GM21786 (cell line): ENCODE data around the gene CAPZB.

Experiments used
- ATAC-seq: cut with Tn5 transposase; IDR thresholded peaks from one replicate; pipeline ENCODE4 v1.9.1; 2021; ENCODE audit not compliant: unreplicated experiment

The CAPZB gene

DNA sequence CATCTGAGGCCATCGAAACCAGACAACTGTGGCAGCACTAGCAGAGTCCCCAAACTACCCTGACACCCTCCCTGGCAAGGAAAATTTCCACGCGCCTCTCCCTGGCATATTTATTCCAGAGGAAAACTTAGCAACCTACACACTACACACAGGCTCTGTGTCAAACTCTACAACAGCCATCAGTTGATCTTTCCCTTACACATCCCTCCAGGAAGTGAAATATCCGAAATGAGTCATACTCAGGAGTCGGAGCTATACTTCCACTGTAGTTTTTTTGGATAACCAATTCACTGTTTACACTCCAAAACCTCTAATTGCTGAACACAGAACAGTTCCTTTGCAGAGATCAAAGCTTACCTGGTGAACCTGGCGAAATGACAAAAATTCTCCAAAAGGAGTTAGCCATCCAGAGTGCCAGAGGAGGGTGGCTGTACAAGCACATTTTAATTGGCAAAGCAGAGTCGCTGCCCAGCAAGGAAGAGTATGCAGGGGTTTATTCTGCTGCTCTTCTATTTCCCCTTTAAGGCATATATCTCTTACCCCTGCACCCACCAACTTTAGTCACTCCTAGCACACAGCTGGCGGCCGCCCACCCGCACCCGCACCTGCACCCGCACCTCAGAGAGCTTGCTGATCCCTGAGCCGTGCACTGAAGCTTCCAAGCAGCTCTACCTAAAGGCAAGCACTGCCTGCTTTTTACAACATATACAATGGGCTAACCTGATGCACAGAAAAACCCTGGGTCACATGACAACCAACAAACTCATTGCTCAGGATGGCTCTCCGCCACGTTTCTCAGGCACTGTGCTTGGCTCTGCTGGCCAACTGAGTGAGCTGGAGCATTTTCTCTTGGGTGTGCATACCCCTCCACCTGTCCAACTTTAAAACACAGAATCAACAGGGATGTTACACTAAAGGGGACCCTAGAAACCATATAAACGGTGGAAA lies 54.9 kb downstream of the CAPZB start:
- no peak for ATAC-seq

DNA sequence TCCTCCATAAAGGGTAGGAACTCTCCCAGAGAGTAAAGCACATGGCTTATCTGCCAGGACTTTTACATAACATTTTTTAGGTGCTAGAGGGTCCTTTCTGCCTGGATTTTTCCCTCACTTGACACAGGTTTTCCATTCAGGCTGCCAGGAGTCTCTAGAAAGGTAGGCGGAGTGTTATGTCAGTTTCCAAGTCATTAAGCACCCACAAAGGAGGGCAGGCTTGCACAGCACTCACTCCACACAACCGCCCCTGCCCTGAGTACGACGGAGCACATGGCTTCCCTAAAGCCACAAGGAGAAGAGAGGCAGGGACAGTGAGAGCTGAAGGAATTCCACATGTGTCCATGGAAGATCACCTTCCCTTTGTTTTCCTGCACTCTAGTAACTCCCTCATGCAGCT lies 55.7 kb downstream of the CAPZB start:
- ATAC-seq, result no peak

DNA sequence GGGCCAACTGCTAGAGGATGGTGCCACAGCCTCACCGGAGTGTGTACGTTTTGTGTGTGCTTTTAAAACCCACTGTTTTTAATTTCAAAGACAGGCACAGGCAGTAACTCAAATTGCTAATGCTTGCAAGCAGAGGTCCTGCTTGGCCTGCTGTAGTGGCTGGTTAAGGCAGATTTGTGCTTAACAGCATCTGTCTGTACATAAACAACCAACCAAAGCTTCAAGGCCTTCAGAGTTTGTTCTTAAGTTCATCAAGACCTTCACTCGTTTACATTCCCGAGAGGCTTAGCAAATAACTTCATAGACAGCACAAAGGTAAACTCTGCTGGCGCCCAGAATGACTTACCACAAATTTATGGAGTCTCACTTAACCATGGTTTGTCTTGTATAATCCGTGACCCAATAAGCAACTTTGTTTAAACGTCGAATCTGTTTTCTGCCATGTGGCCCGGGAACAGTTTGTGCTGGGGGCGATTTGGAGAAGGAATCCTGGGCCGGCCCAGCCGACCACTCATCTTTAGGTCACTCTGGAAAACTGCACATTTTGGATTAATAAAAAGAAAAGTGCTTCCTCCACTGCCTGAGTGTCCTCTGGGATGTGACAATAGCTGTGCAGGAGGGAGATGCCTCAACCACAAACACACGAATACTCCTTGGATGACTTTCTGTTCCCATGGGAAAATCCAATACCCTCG lies 58.1 kb downstream of the CAPZB start:
- ATAC-seq, result no peak

DNA sequence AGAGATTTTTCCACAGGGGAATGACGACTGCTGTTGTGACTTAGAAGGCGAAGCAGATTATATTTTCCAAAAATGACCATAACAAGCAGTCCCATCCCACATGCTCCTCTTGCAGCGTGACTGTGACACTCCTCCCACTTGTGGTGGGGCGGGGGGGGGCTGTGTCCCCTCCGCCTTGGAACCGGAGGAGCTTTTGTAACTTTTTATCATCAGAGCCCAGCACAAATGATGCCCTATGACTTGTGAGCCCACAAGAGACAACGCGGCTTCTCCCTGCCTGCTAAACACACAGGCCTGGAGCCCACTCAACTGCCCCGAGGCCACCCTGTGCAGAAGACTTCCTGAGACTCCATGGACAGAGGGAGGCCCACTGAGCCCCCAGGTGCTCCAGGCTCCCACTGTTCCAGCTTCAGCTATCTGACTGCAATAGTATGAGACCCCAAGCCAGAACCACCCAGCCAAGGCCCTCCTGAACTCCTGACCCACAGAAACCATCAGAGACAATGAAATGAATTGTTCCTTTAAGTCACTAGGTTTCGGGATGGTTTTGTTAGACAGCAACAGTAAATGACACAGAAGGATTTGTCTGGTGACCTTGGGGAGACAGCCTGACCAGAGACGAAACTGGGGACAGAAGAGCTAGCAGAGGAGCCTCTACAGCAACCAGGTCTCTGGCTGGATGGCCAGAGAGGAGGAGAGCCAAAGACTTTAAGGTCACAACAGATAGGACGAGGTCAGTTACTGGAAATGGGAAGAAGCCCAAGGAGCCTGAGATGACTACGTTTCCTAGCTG lies 58.8 kb downstream of the CAPZB start:
- no peak for ATAC-seq

DNA sequence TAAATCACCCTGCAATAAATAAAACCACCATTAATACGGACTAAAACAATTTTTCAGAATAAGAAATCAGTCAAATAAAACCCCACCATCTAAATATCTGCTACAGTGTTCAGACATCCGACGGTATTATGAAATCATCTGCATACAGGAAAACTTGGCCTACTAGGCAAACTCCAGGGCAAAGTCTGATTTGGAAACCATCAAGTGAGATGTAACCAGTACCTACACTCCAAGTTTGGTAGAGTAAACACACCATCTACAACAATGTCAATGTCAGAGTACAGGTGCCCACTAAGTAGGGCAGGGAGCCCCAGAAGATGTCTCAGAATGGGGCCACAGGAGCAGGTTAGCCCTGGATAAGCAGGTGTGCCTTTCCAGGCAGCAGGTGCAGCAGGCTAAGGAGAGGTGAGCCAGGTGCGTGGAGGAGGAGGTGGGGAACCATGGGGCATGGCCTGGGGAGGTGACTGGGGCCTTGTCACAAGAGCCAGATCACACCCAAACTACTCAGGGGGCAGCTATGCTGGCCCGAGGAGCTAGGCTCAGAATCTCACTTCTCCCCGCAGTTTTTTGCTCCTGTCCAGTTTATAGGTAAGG lies 59.6 kb downstream of the CAPZB start:
- no peak for ATAC-seq

DNA sequence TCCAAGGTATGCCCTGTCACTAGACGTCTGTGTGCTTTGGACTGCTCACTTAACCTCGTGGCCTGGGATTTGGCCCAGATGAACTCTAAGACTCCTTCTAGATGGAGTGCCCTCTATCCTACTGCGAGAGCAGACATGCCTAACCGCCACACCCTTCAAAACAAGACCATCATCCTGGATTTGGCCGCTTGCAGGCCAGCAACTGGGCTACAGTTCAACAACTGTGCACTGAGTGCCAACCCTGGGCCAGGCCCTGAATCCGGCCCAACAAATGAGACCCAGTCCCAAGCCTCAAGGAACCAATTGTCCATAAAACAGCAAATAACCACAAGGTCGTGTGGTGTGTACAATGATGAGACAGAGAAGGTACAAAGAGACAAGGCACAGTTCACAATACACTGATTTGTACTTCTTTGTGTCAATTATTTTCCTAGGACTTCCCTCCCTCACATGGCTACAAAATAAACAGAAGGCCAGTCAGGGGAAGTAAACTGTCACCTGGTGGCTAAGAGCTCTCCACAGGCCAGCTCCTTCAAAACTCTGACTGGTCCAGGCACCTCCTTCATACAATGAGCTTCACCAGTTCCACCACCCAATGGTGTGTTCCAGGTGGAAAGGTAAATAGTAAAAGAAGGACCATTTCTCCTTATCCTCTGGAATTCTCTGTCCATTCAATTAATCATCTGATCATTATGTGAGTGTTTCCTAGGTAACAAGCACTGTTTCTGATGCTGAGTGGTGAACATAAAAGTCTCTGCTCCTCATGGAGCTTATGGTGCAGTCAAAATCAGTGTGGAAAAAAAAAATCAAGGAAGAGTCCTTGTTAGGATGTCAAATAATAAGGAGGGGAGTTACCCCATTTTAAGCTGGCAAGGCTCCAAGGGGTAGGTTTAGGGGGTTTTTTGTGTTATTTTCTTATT lies 60.4 kb downstream of the CAPZB start:
- no peak for ATAC-seq

DNA sequence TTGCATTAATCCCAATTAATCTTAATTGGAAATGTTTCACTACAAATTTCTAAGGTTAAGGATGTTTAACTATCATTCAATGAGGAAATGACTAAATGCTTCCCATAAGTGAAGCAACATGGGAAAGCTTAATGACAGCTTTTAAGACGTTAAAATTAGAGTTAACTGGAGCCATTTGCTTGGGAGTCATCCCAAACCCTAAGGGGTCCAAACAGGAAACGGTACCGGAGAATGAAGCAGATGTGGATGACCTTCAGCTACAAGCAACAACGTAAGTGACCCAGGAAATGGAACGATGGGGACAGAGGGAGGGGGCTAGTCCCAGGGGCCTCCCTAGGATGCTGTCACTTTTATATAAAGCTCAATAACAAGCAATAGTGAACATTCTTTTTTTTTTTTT lies 62.2 kb downstream of the CAPZB start:
- no peak for ATAC-seq

DNA sequence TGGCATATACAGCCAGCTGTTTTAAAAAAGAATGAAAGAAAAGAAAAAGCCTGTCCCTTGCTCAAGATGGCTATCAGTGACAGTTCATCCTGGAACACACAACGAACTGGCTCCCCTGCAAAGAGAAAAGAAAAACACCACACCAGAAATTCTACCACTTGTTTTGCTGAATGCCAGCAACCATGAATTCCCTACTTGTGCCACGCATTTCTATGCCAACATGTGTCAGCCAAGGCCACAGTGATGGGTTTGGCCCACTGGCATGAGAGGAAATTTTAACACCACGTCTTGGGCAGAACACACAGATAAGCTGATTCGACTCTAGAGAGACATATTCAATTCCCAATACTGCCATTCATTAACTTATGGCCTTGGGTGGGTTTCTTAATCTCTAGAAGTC lies 64.0 kb downstream of the CAPZB start:
- ATAC-seq, result no peak

DNA sequence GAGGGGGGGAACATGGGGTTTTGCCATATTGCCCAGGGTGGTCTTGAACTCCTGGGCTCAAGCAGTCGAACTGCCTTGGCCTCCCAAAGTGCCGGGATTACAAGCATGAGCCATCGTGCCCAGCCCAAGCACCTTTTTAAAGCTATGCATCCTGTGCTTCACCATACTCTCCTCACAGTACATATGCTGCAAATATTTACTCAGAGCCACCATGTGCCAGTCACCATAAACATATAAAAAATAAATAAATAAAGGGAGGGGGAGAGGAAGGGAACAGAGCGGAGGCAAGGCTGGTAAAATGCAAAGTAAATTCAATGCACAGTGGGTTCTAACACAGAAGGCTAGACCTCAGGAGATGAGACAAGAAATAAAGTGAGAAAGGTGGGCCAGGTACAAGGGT lies 64.7 kb downstream of the CAPZB start:
- no peak for ATAC-seq

DNA sequence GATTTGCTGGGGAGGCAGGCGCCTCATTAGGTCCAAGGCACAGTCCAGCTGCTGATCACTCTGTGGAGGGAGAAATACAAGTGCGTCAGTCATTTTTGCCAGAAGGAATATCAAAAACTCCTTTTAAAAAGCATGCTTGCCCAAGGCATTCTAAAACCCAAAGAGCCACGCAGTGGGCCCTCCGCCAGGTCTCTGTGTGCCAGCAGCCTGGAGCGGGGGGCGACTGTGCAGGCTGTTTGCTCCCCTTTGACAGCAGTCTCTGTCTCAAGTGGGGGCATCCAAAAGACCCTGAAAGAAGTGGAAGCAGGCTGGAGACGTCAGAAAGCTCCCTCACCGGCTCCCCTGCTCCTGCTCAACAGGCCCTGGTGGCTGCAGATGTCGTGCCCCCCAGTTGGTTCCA lies 65.6 kb downstream of the CAPZB start:
- ATAC-seq, result no peak

DNA sequence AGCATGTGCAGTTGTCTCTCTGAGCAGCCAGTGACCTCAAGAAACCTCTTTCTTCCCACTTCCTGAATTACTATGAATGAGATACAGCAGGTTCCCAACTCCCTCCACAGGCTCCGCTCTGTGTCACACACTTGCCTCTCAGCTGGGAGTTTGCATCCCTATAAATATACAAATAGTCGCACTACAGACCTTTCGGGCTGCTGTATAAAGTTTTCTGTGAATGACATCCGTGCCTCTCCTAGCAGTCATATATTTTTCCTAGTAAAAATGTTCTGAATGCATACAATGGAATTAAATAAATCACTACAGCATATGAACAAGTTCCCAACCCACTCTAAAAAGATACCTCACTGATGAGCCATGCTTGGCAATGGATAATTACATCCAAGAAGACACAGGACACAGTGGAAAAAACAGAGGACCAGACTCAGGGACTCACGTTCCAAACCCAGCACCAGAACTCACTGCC lies 66.8 kb downstream of the CAPZB start:
- no peak for ATAC-seq

DNA sequence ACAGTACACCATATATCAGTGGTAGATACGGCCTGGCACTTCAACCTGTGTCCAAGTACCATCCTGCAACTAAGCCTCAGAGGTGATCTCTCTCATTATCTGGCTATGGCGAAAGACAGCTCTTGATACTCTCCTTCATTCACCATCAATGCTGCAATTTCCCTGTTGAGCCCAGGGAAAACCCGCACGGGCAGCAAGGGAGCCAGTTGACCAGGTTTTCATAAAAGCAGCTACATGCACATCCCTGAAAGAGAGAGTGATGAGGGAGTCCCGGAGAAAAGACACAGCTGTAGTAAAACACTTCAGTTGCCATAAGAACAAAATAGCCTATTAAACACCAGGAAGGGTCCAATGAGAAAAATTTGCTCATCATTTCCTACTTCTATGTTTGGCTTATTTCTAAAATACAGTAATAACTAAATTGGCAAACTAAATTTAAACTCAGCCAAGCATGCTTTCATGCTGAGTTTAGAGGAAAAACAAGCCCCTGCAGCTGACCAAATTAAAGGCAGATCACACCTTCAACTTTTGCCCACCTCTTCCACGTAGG lies 68.3 kb downstream of the CAPZB start:
- no peak for ATAC-seq

DNA sequence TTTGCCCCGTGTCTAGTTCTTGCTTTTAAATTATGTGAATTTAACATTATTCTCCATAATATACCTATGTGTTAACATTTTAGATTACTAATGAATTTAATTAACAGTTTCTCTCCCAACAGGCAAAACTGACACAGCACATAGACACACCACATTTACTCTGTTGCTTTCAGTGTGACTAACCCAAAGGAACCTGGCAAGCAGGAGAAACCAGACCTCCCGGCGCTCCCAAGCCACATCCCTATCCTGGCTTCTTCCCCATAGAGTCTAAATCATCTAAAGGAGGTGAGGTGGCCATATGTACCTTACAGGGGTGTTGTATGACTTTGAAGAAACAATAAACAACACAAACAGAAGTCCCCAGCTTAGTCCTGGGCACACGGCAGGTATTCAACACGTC lies 69.2 kb downstream of the CAPZB start:
- no peak for ATAC-seq

DNA sequence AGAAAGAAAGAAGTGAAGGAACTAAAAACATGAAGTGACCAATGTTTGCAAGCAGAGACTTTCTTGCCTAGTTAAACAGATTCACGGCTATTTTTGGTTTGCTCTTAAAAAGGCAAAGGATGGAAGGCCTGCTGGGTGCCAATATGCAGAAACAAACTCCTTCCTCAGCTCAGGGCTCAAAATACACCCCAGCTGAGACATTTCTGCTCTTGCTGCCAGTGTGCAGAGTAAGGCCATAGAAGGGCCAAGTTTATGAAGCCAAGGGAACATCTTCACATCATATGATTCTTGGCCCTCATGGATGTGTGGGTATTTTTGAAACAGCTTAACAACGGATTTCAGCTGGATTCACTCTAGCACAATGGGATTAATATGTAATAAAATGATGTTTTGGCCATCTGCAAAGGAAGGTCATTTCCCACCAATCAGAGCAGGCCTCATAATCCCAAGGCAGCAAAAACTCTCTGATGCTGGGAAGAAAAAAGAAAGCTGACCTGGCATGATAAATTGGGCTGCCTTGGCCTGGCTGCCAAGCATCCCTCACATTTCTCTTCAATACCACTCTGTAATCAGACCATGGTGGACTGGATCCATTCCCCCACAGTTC lies 70.7 kb downstream of the CAPZB start:
- no peak for ATAC-seq

DNA sequence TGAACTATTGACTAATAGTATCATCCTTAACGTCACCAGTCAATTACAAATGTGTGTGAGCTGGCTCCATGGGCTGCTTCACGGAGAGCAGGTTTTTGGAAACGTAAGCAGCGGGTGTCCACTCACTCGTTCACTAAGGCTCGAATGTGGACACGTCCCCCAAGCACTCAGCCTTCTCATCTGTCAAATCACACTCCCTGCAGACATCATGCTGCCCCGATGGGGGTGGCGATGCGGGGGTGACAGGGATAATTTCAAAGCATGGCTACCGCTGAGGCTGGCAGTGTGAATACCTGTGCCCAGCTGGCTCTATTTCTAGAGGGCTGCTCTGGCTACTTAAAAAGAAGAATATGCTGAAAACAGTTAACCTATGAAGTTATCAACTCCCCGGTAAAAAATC lies 71.3 kb downstream of the CAPZB start:
- ATAC-seq, result no peak

DNA sequence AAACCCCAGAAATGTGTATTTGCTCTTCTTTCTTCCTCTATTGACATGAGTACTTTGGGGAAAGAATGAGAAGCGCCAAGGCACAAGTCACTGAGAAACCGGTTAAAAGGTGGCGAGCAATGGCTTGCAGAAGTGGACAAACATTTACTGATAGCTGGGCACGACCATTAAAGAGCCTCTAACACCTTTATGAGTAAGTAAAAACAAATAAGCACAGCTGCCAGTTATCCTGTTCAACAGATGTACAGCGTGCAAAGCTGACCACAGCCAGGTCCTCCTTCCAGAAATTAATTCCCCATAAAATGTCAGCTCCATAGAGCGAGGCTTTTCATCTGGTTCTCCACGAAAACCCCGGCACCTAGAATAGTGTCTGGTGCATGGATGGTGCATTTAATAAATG lies 72.7 kb downstream of the CAPZB start:
- no peak for ATAC-seq

DNA sequence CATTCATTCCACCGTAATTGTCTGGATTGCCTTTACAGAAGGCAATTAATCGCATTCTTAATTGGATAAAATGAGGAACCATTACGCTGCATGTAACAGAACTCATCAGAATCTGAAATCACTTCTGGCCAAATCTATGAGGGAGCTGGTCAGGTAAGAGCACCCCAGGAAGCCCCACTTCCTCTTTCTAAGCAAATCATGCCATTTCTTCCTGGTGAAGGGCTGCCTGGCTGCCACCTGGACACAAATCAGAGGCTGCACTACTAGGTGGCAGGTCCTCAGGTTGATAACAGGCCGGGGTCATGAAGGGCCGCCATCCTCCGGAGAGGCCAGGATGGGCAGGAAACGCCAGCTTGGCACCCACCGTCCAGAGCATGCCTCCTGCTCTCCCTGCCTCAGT lies 73.7 kb downstream of the CAPZB start:
- ATAC-seq, result no peak

DNA sequence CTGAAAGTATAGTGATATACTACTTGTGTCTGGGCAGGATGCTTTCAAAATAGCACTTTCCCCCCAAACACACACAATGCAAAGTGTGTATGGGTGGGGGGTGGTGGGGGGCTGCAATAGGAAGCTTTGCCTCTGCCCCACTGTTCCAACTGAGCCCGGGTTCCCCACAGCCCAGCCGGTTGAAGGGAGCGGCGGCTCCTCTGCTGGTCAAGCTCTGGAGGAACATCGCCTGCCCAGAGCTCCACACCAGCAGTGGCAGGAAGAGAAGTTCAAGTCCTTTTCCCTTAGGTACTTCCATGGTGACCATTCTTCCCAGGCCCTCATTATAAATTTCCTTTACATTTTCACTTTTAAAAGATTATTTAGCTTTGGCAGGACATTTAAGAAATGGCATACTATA lies 74.9 kb downstream of the CAPZB start:
- no peak for ATAC-seq
